IPS-18a (cell line): ENCODE data around the gene ZDHHC14.

Experiments used
- H3K27ac ChIP-seq: one replicate; pipeline ENCODE4 v1.5.1; 2013; ENCODE audit warnings: low read length
- H3K27me3 ChIP-seq: one replicate; pipeline ENCODE4 v1.6.1; 2013; ENCODE audit warnings: mild to moderate bottlenecking, low read length; ENCODE audit not compliant: control insufficient read depth, insufficient read depth
- H3K36me3 ChIP-seq: one replicate; pipeline ENCODE4 v1.6.1; 2013; ENCODE audit warnings: low read depth, low read length; ENCODE audit not compliant: control insufficient read depth
- H3K4me1 ChIP-seq: one replicate; pipeline ENCODE4 v1.6.1; 2013; ENCODE audit warnings: low read depth, low read length; ENCODE audit not compliant: control insufficient read depth
- H3K4me3 ChIP-seq: one replicate; pipeline ENCODE4 v1.5.1; 2013; ENCODE audit warnings: low read length
- H3K9ac ChIP-seq: one replicate; pipeline ENCODE4 v1.6.1; 2013; ENCODE audit warnings: mild to moderate bottlenecking, low read length, moderate library complexity
- H3K9me3 ChIP-seq: one replicate; pipeline ENCODE4 v1.6.1; 2013; ENCODE audit warnings: low read depth, low read length; ENCODE audit not compliant: control insufficient read depth

ZDHHC14 gene

GRCh38 chr6:157471895-157472686, 91.1 kb downstream of the ZDHHC14 start:
- Histone ChIP-seq H3K4me1 (no peaks in the 10 kb centered on the region), H3K9ac (no peak overlapping the region), H3K9me3 (no peaks in the 10 kb centered on the region), H3K36me3 (no peaks in the 10 kb centered on the region), H3K4me3 (no peak overlapping the region), H3K27ac (no peak overlapping the region), H3K27me3 (no peaks in the 10 kb centered on the region)

GRCh38 chr6:157476797-157477196, 95.8 kb downstream of the ZDHHC14 start:
- Histone ChIP-seq H3K27me3 (no peaks in the 10 kb centered on the region), H3K4me1 (no peaks in the 10 kb centered on the region), H3K9me3 (no peaks in the 10 kb centered on the region), H3K27ac (no peak overlapping the region), H3K36me3 (no peaks in the 10 kb centered on the region), H3K4me3 (no peak overlapping the region), H3K9ac (no peak overlapping the region)

DNA sequence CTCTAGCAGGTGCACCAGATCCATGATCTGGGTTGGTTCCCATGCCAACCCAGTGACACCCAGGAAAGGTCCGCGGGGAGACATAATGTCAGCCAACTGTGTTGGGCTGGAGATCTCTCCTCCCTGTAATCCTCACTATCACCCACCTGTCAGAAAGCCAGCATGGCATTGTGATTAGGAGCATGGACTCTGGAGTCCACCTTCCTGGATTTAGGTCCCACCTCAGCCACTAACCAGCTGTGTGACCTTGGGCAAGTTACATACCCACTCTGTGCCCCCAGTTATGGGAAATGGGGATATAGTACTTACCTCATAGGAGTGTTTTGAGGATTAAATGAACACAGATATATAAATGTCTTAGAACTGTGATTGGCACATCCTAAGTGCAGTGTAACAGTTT, 97.9 kb downstream of the ZDHHC14 start:
- Histone ChIP-seq H3K9ac (no peak overlapping the region), H3K27me3 (no peaks in the 10 kb centered on the region), H3K9me3 (no peaks in the 10 kb centered on the region), H3K27ac (no peak overlapping the region), H3K4me1 (no peaks in the 10 kb centered on the region), H3K36me3 (no peaks in the 10 kb centered on the region), H3K4me3 (no peak overlapping the region)

DNA sequence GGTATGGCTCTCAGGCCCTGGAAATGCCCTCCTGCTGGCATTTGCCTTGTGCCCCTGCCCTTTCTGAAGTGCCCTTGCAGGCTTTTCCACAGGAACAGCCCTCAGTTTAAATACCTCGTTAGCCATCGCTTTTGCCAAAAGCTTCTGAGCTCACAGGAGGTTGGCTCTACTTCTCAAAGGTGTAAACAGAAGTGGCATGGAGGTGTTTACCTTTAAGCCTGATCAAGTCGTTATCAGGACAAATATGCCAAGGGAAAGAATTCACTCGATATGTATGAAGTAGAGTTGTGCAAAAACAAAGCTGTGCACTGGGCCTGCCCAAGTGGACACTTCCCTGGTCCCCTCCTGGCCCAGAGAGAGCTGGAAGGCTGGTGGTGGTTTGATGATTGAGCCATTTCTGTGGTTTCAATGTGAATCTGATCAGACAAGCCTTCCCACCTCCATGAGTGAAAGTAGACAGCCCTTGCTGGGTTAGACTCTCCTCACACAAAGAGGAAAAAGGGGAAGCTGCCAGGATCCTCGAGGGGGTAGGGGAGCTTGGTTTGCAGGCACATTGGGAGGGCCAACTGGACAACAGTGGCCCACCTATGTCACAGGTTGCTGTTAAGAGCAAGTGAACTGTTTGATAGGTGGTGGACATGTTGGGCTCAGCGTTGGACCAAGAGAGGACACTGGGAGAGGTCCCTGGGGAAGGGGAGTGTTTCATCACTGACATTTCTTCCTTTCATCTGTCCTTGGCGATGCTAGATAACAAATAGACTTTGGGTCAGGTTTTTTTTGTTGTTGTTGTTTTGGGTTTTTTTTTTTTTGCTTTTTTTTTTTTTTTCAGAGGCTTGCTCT, 98.7 kb downstream of the ZDHHC14 start:
- H3K9me3 ChIP-seq = no peaks in the 10 kb centered on the region
- no peak overlapping the region for H3K4me3 ChIP-seq
- no peaks in the 10 kb centered on the region for H3K27me3 ChIP-seq
- no peaks in the 10 kb centered on the region for H3K4me1 ChIP-seq
- H3K9ac ChIP-seq = no peak overlapping the region
- no peak overlapping the region for H3K27ac ChIP-seq
- no peaks in the 10 kb centered on the region for H3K36me3 ChIP-seq

GRCh38 chr6:157481189-157481864, 100.3 kb downstream of the ZDHHC14 start:
- H3K27me3 ChIP-seq = no peaks in the 10 kb centered on the region
- H3K36me3 ChIP-seq = no peaks in the 10 kb centered on the region
- H3K4me1 ChIP-seq = no peaks in the 10 kb centered on the region
- no peak overlapping the region for H3K9ac ChIP-seq
- H3K4me3 ChIP-seq = no peak overlapping the region
- H3K9me3 ChIP-seq = no peaks in the 10 kb centered on the region
- no peak overlapping the region for H3K27ac ChIP-seq

DNA sequence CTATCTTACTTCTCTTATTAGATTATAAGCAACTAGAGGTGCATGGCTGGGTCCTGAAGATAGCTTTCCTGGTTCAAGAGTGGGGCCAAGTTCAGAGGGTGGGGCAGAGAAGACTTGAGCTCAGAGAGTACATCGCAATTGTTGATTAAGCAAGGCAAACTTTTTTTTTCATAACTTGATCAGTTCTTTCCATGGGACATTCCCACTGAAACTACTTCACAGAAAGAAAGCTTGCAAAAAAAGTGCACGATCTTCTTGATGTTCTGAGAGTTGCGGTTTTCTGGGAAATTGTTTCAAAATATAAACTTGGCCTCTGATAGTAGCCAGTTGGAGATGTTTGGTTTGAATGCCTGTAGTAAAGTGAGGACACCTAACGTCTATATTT, 100.9 kb downstream of the ZDHHC14 start:
- Histone ChIP-seq H3K36me3 (no peaks in the 10 kb centered on the region), H3K4me1 (no peaks in the 10 kb centered on the region), H3K9ac (no peak overlapping the region), H3K27me3 (no peaks in the 10 kb centered on the region), H3K9me3 (no peaks in the 10 kb centered on the region), H3K4me3 (no peak overlapping the region), H3K27ac (no peak overlapping the region)

GRCh38 chr6:157483770-157484169, 102.8 kb downstream of the ZDHHC14 start:
- Histone ChIP-seq H3K4me1 (peaks cover 8% of the 10 kb centered on the region), H3K27me3 (no peaks in the 10 kb centered on the region), H3K36me3 (no peaks in the 10 kb centered on the region), H3K9me3 (no peaks in the 10 kb centered on the region), H3K9ac (no peak overlapping the region), H3K27ac (no peak overlapping the region), H3K4me3 (no peak overlapping the region)

GRCh38 chr6:157484181-157484580, 103.2 kb downstream of the ZDHHC14 start:
- Histone ChIP-seq H3K9ac (no peak overlapping the region), H3K9me3 (no peaks in the 10 kb centered on the region), H3K4me3 (no peak overlapping the region), H3K27ac (no peak overlapping the region), H3K4me1 (peaks cover 12% of the 10 kb centered on the region), H3K27me3 (no peaks in the 10 kb centered on the region), H3K36me3 (no peaks in the 10 kb centered on the region)

GRCh38 chr6:157486572-157486971, 105.6 kb downstream of the ZDHHC14 start:
- H3K27ac ChIP-seq = no peak overlapping the region
- no peaks in the 10 kb centered on the region for H3K27me3 ChIP-seq
- H3K9me3 ChIP-seq = no peaks in the 10 kb centered on the region
- H3K4me1 ChIP-seq = peaks cover 16% of the 10 kb centered on the region
- no peak overlapping the region for H3K4me3 ChIP-seq
- no peak overlapping the region for H3K9ac ChIP-seq
- H3K36me3 ChIP-seq = no peaks in the 10 kb centered on the region

- H3K36me3 ChIP-seq = no peaks in the 10 kb centered on the region
- no peak overlapping the region for H3K9ac ChIP-seq
- no peak overlapping the region for H3K27ac ChIP-seq
- H3K27me3 ChIP-seq = no peaks in the 10 kb centered on the region
- H3K4me3 ChIP-seq = no peak overlapping the region
- no peaks in the 10 kb centered on the region for H3K9me3 ChIP-seq
- H3K4me1 ChIP-seq = peaks cover 16% of the 10 kb centered on the region
These were observed 106.3 kb downstream of the ZDHHC14 start for GRCh38 chr6:157487110-157487773.

DNA sequence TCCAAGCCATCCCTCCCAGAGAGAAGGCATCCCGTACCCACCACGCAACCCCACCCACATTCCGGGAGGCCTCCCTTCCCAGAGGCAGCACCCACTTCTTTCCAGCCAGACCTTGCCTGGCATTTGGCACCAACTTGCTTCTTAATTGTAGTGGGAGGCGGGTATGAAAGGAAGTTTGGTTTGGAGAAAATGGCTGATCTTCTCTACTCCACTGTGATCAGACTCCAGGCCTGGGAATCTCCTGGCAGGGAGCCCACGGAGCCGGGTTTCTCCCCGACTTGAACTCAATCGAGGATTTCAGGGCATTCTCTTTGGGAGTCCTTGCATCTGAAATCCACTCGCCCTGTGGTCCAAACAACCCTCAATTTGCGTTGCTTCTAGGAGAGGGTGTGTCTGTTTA, 107.1 kb downstream of the ZDHHC14 start:
- Histone ChIP-seq H3K27me3 (no peaks in the 10 kb centered on the region), H3K36me3 (no peaks in the 10 kb centered on the region), H3K4me3 (no peak overlapping the region), H3K9me3 (no peaks in the 10 kb centered on the region), H3K27ac (no peak overlapping the region), H3K4me1 (peaks cover 16% of the 10 kb centered on the region), H3K9ac (no peak overlapping the region)
